Stimulated activated CD8-positive, alpha-beta memory T cell treated with anti-CD3 and anti-CD28 coated beads, Interleukin-4, amount 100 ng/mL, for 4 hours (primary cell): Measurements from ENCODE around the gene SHFL.
A peak's percentile ranks its signal among the peaks of the same experiment; 100 is the strongest.

Source experiments
- DNase-seq, 2 donors: peaks; one replicate each; pipeline ENCODE4 v3.0.0-alpha.2; 2020; ENCODE audit warnings: low read depth in 2 of 2, low spot score in 1 of 2

SHFL gene

GRCh38 chr19:10087296-10088061 lies 1.4 kb downstream of the SHFL start:
- DNase-seq: no peak

- no peak for DNase-seq
These were observed 2.9 kb downstream of the SHFL start for GRCh38 chr19:10088949-10089554.

GRCh38 chr19:10089801-10090375 lies 3.8 kb downstream of the SHFL start:
- no peak for DNase-seq

- DNase-seq: no peak
These were observed 5.2 kb downstream of the SHFL start for GRCh38 chr19:10091370-10091687.

GRCh38 chr19:10091895-10092641 lies 6.0 kb downstream of the SHFL start:
- DNase-seq: no peak

GRCh38 chr19:10092648-10093294 lies 6.7 kb downstream of the SHFL start:
- no peak for DNase-seq

GRCh38 chr19:10093295-10094186 lies 7.4 kb downstream of the SHFL start:
- no peak for DNase-seq

GRCh38 chr19:10095622-10095947 lies 9.5 kb downstream of the SHFL start:
- no peak for DNase-seq

- peak; percentile 63 to 78 for DNase-seq
These were observed 10.0 kb downstream of the SHFL start for GRCh38 chr19:10095948-10096614.

- no peak for DNase-seq
These were observed 10.5 kb downstream of the SHFL start for GRCh38 chr19:10096615-10096963.

- DNase-seq: no peak
These were observed 14.2 kb downstream of the SHFL start for GRCh38 chr19:10100163-10100785.

GRCh38 chr19:10102787-10103236 lies 16.7 kb downstream of the SHFL start:
- DNase-seq: no peak

- no peak for DNase-seq
These were observed 18.0 kb downstream of the SHFL start for GRCh38 chr19:10104130-10104513.

GRCh38 chr19:10104665-10105508 lies 18.8 kb downstream of the SHFL start:
- DNase-seq: peak; percentile 58 to 76

GRCh38 chr19:10105509-10106099 lies 19.5 kb downstream of the SHFL start:
- peak; percentile 59 to 78 for DNase-seq

GRCh38 chr19:10106100-10106936 lies 20.2 kb downstream of the SHFL start, which contains the start of gene PPAN:
PPAN (plus strand) TSS chr19:10106362; CDS start chr19:10106395, 33 bp downstream.
- DNase-seq: peak; percentile 92 to 94

GRCh38 chr19:10107254-10107653 lies 21.1 kb downstream of the SHFL start:
- no peak for DNase-seq
